ENCODE measurements around the gene LUC7L3.
"Not testable (repeated sequence)": the region's sequence is repeated elsewhere in the genome, so short reads cannot be mapped to it uniquely, and the experiment has no call there.

Gene LUC7L3

GRCh38 chr17:50679008-50679544 lies 40.3 kb upstream of the LUC7L3 start:
- H3K36me3 ChIP-seq (ENCODE audit: control insufficient read depth in 2 of 2, insufficient read depth in 1 of 2, low read length in 2 of 2) = no peaks in the 10 kb centered on the region
- ChIA-PET CTCF (interaction anchor here (0.6 to 3.9 kb wide), 6 partner anchors 47 to 127 kb away, joined by 3 to 31 read pairs (median 20); no protein-coding TSS in a partner anchor), POLR2A (no interaction called here)
- H3K9me3 ChIP-seq (ENCODE audit: control insufficient read depth, insufficient read depth, low read depth, low read length) = no peaks in the 10 kb centered on the region
- H3K4me1 ChIP-seq (ENCODE audit: control insufficient read depth, insufficient read depth, low read length) = no peaks in the 10 kb centered on the region
- no peak overlapping the region for H3K27ac ChIP-seq (ENCODE audit: extremely low read depth, low read depth, low read length)
- H3K4me3 ChIP-seq (ENCODE audit: low read depth, low read length) = no peak overlapping the region
- no peak for TF ChIP-seq ZNF169 (tag by site-specific recombination; IDR thresholded peaks at IDR 0.05)

- Histone ChIP-seq H3K27ac (ENCODE audit: extremely low read depth, low read depth, low read length) (no peak overlapping the region), H3K4me3 (ENCODE audit: low read depth, low read length) (no peak overlapping the region), H3K36me3 (ENCODE audit: control insufficient read depth in 2 of 2, insufficient read depth in 1 of 2, low read length in 2 of 2) (no peaks in the 10 kb centered on the region), H3K9me3 (ENCODE audit: control insufficient read depth, insufficient read depth, low read depth, low read length) (no peaks in the 10 kb centered on the region), H3K4me1 (ENCODE audit: control insufficient read depth, insufficient read depth, low read length) (no peaks in the 10 kb centered on the region)
- POLR2A ChIA-PET = interaction anchor here (0.9 kb wide), 1 partner anchor 41 kb away, joined by 3 read pairs; no protein-coding TSS in a partner anchor
- TF ChIP-seq ZNF830 (tag by site-specific recombination; IDR thresholded peaks at IDR 0.05; ENCODE audit: low read depth) (no peak), ZNF292 (tag by site-specific recombination; IDR thresholded peaks at IDR 0.05; ENCODE audit: borderline replicate concordance, low read depth) (no peak), ZNF239 (tag by site-specific recombination; IDR thresholded peaks at IDR 0.05) (no peak), OSR2 (tag by site-specific recombination; IDR thresholded peaks at IDR 0.05) (no peak), PBX3 (CRISPR knock-in tag; IDR thresholded peaks at IDR 0.05) (no peak), KLF8 (tag by site-specific recombination; IDR thresholded peaks at IDR 0.05) (no peak), HOXA7 (CRISPR knock-in tag; IDR thresholded peaks at IDR 0.05; ENCODE audit: borderline replicate concordance) (no peak), ZNF670 (tag by site-specific recombination; IDR thresholded peaks at IDR 0.05; ENCODE audit: low read depth) (no peak), ZNF629 (tag by site-specific recombination; IDR thresholded peaks at IDR 0.05) (no peak), ZNF211 (tag by site-specific recombination; IDR thresholded peaks at IDR 0.05; ENCODE audit: low read depth) (no peak), SCRT1 (tag by site-specific recombination; IDR thresholded peaks at IDR 0.05; ENCODE audit: borderline replicate concordance) (no peak), ZSCAN23 (tag by site-specific recombination; IDR thresholded peaks at IDR 0.05) (no peak), ZNF416 (tag by site-specific recombination; IDR thresholded peaks at IDR 0.05) (no peak), ZNF621 (tag by site-specific recombination; IDR thresholded peaks at IDR 0.05) (no peak), ZNF677 (tag by site-specific recombination; IDR thresholded peaks at IDR 0.05) (no peak), ZSCAN18 (tag by site-specific recombination; IDR thresholded peaks at IDR 0.05) (no peak), ZNF555 (tag by site-specific recombination; conservative IDR thresholded peaks at IDR 0.05) (no peak)
- CTCF ChIA-PET = interaction anchor here (0.6 to 3.9 kb wide), 12 partner anchors 8 to 137 kb away, joined by 3 to 31 read pairs (median 5); no protein-coding TSS in a partner anchor
Observed at GRCh38 chr17:50680126-50680525, 39.3 kb upstream of the LUC7L3 start.

- TF ChIP-seq GLIS1 (tag by site-specific recombination; IDR thresholded peaks at IDR 0.05) = peak; percentile 61
- peak; percentile 20; the same call in 1 of the 2 replicates for TF ChIP-seq KLF9 (tag by site-specific recombination; IDR thresholded peaks at IDR 0.05; ENCODE audit: low read depth)
- TF ChIP-seq ZFHX2 (tag by site-specific recombination; conservative IDR thresholded peaks at IDR 0.05) = peak; percentile 55
- H3K4me1 ChIP-seq (ENCODE audit: control insufficient read depth, insufficient read depth, low read length); H3K4me3 ChIP-seq (ENCODE audit: low read depth, low read length); H3K9me3 ChIP-seq (ENCODE audit: control insufficient read depth, insufficient read depth, low read depth, low read length); H3K36me3 ChIP-seq (ENCODE audit: control insufficient read depth in 2 of 2, insufficient read depth in 1 of 2, low read length in 2 of 2); H3K27ac ChIP-seq (ENCODE audit: extremely low read depth, low read depth, low read length): not testable (repeated sequence)
- ChIA-PET CTCF (interaction anchor here (0.6 to 3.9 kb wide), 17 partner anchors 8 to 296 kb away, joined by 3 to 31 read pairs (median 4); partner anchors contain the start of gene CACNA1G), POLR2A (interaction anchor here (0.6 to 0.9 kb wide), 2 partner anchors 42 to 45 kb away, joined by 3 read pairs; no protein-coding TSS in a partner anchor)
Observed at GRCh38 chr17:50680543-50681262, 38.7 kb upstream of the LUC7L3 start.
